GM12878 (cell line): ENCODE measurements around the gene SURF6.

Experiments
- EGR1 ChIP-seq, 2 experiments: IDR thresholded peaks; 1 replicate in 1 of 2; 2 replicates in 1 of 2; pipeline ENCODE4 v1.6.1; 2011 to 2012; ENCODE audit warnings: low read depth in 2 of 2, low read length in 2 of 2, borderline replicate concordance in 1 of 2, mild to moderate bottlenecking in 1 of 2, moderate library complexity in 1 of 2
- FOXM1 ChIP-seq: IDR thresholded peaks from 2 replicates; pipeline ENCODE4 v1.6.1; 2012; ENCODE audit warnings: low read depth, mild to moderate bottlenecking, inconsistent platforms, low read length, moderate library complexity
- JUNB ChIP-seq: IDR thresholded peaks from 2 replicates; pipeline ENCODE4 v1.6.1; 2016; ENCODE audit warnings: antibody characterized with exemption, mild to moderate bottlenecking
- NRF1 ChIP-seq: conservative IDR thresholded peaks from 2 replicates; pipeline ENCODE4 v1.6.1; 2011; ENCODE audit warnings: mild to moderate bottlenecking, low read depth, low read length, improper control_type of control experiment
- POLR2A ChIP-seq: IDR thresholded peaks from 2 replicates; pipeline ENCODE4 v1.6.1; 2011; ENCODE audit warnings: low read depth, mild to moderate bottlenecking, low read length
- SMAD1 ChIP-seq: fragments of 450-650 bp; IDR thresholded peaks from 2 replicates; pipeline ENCODE4 v1.6.1; 2018; ENCODE audit warnings: mild to moderate bottlenecking, low read depth; ENCODE audit not compliant: partially characterized antibody
- SUZ12 ChIP-seq: fragments of 200-600 bp; sonication (generic); IDR thresholded peaks from one replicate; pipeline ENCODE4 v1.6.1; 2018; ENCODE audit warnings: antibody characterized with exemption, mild to moderate bottlenecking; ENCODE audit not compliant: unreplicated experiment
- TCF3 ChIP-seq: IDR thresholded peaks from 2 replicates; pipeline ENCODE4 v1.6.1; 2012; ENCODE audit warnings: low read depth, mild to moderate bottlenecking, low read length, borderline replicate concordance; ENCODE audit not compliant: insufficient read depth
- TF ChIP-seq, protein P1 (sequence below), 3 experiments: IDR thresholded peaks in 2 of 3; conservative IDR thresholded peaks in 1 of 3; 2 replicates each; pipeline ENCODE4 v1.5.1; 2011; ENCODE audit warnings: low read depth in 3 of 3, low read length in 3 of 3, mild to moderate bottlenecking in 3 of 3, control low read depth in 2 of 3, moderate library complexity in 2 of 3, inconsistent platforms in 1 of 3, mixed read lengths in 1 of 3; ENCODE audit not compliant: control insufficient read depth in 2 of 3, insufficient read depth in 1 of 3; ENCODE audit errors: extremely low read depth in 1 of 3

GRCh38 chr9:133385452-133385851 lies 49.5 kb upstream of the SURF6 start:
- TF ChIP-seq, protein P1, sequence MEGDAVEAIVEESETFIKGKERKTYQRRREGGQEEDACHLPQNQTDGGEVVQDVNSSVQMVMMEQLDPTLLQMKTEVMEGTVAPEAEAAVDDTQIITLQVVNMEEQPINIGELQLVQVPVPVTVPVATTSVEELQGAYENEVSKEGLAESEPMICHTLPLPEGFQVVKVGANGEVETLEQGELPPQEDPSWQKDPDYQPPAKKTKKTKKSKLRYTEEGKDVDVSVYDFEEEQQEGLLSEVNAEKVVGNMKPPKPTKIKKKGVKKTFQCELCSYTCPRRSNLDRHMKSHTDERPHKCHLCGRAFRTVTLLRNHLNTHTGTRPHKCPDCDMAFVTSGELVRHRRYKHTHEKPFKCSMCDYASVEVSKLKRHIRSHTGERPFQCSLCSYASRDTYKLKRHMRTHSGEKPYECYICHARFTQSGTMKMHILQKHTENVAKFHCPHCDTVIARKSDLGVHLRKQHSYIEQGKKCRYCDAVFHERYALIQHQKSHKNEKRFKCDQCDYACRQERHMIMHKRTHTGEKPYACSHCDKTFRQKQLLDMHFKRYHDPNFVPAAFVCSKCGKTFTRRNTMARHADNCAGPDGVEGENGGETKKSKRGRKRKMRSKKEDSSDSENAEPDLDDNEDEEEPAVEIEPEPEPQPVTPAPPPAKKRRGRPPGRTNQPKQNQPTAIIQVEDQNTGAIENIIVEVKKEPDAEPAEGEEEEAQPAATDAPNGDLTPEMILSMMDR (IDR thresholded peaks at IDR 0.05 in 2 of 3, conservative IDR thresholded peaks at IDR 0.05 in 1 of 3; ENCODE audit: control insufficient read depth in 2 of 3, extremely low read depth in 1 of 3, insufficient read depth in 1 of 3, low read depth in 3 of 3, low read length in 3 of 3), result no peak
- TF ChIP-seq FOXM1, result no peak
- TF ChIP-seq SUZ12, result no peak
- no peak for TF ChIP-seq SMAD1
- TF ChIP-seq NRF1, result no peak
- TF ChIP-seq TCF3, result no peak
- no peak for TF ChIP-seq EGR1 (IDR thresholded peaks at IDR 0.05; ENCODE audit: borderline replicate concordance in 1 of 2, low read depth in 2 of 2, low read length in 2 of 2)
- no peak for TF ChIP-seq JUNB
- TF ChIP-seq POLR2A, result no peak
